ENCODE measurements around the gene IGSF22.

IGSF22 gene

GRCh38 chr11:18761741-18762140 lies 35.8 kb upstream of the IGSF22 start:
- no peak for TF ChIP-seq CTCF (IDR thresholded peaks at IDR 0.05; ENCODE audit: insufficient read depth, low read depth, low read length, missing control alignments)
- DNase-seq (ENCODE audit: low read depth) = no peak
- H3K4me3 ChIP-seq (ENCODE audit: low read depth, low read length) = no peak overlapping the region

- H3K4me3 ChIP-seq (ENCODE audit: low read depth, low read length) = no peak overlapping the region
- TF ChIP-seq CTCF (IDR thresholded peaks at IDR 0.05; ENCODE audit: insufficient read depth, low read depth, low read length, missing control alignments) = no peak
- no peak for DNase-seq (ENCODE audit: low read depth)
Observed at GRCh38 chr11:18761144-18761543, 35.2 kb upstream of the IGSF22 start.

- no peak for TF ChIP-seq CTCF (IDR thresholded peaks at IDR 0.05; ENCODE audit: insufficient read depth, low read depth, low read length, missing control alignments)
- DNase-seq (ENCODE audit: low read depth) = no peak
- H3K4me3 ChIP-seq (ENCODE audit: low read depth, low read length) = no peak overlapping the region
Observed at GRCh38 chr11:18757811-18758210, 31.8 kb upstream of the IGSF22 start.

GRCh38 chr11:18756889-18757288 lies 30.9 kb upstream of the IGSF22 start:
- TF ChIP-seq CTCF (IDR thresholded peaks at IDR 0.05; ENCODE audit: insufficient read depth, low read depth, low read length, missing control alignments) = no peak
- no peak overlapping the region for H3K4me3 ChIP-seq (ENCODE audit: low read depth, low read length)
- DNase-seq (ENCODE audit: low read depth) = no peak

GRCh38 chr11:18754308-18754707 lies 28.3 kb upstream of the IGSF22 start:
- no peak for DNase-seq (ENCODE audit: low read depth)
- H3K4me3 ChIP-seq (ENCODE audit: low read depth, low read length) = no peak overlapping the region
- TF ChIP-seq CTCF (IDR thresholded peaks at IDR 0.05; ENCODE audit: insufficient read depth, low read depth, low read length, missing control alignments) = no peak

GRCh38 chr11:18752502-18752901 lies 26.5 kb upstream of the IGSF22 start:
- no peak for DNase-seq (ENCODE audit: low read depth)
- no peak overlapping the region for H3K4me3 ChIP-seq (ENCODE audit: low read depth, low read length)
- no peak for TF ChIP-seq CTCF (IDR thresholded peaks at IDR 0.05; ENCODE audit: insufficient read depth, low read depth, low read length, missing control alignments)

- H3K4me3 ChIP-seq (ENCODE audit: low read depth, low read length) = no peak overlapping the region
- no peak for DNase-seq (ENCODE audit: low read depth)
- no peak for TF ChIP-seq CTCF (IDR thresholded peaks at IDR 0.05; ENCODE audit: insufficient read depth, low read depth, low read length, missing control alignments)
Observed at GRCh38 chr11:18750944-18751343, 25.0 kb upstream of the IGSF22 start.

Measured in GM12865 (cell line).